Mesothelial cell of epicardium (in vitro differentiated cells): ENCODE results near the gene MCCD1. TPM values are rescaled to one million over a fixed set of nuclear protein-coding genes. Genes with fewer than 3 reads are reported as not detected.

Experiments used
- DNase-seq, 2 experiments: peaks; one replicate each; pipeline ENCODE4 v3.0.0; 2021; ENCODE audit warnings: low spot score in 2 of 2; ENCODE audit not compliant: unreplicated experiment in 2 of 2
- H3K27ac Mint-ChIP-seq: 2 replicates; pipeline ENCODE4 v1.8.0; 2021; ENCODE audit warnings: mixed read lengths
- H3K27me3 Mint-ChIP-seq: 2 replicates; pipeline ENCODE4 v1.8.0; 2021; ENCODE audit warnings: low read depth, mixed read lengths
- H3K36me3 Mint-ChIP-seq: 2 replicates; pipeline ENCODE4 v1.8.0; 2021; ENCODE audit warnings: mixed read lengths
- H3K4me1 Mint-ChIP-seq: 2 replicates; pipeline ENCODE4 v1.8.0; 2021; ENCODE audit warnings: mixed read lengths
- H3K4me3 Mint-ChIP-seq: 2 replicates; pipeline ENCODE4 v1.8.0; 2021; ENCODE audit warnings: mild to moderate bottlenecking, moderate library complexity, mixed read lengths
- H3K9me3 Mint-ChIP-seq: 2 replicates; pipeline ENCODE4 v1.8.0; 2021; ENCODE audit warnings: mixed read lengths
- CTCF ChIP-seq: fragments of 200-600 bp; sonication (generic); IDR thresholded peaks from one replicate; pipeline ENCODE4 v1.5.0; 2021; ENCODE audit warnings: antibody characterized with exemption; ENCODE audit not compliant: unreplicated experiment
- total RNA-seq: library from RNA; stranded (reverse); gene quantifications from 3 replicates; pipeline ENCODE4 v1.2.1, GENCODE V29; 2021

Gene MCCD1
- total RNA-seq, 1 donor from 2014 or later: not detected

- Mint-ChIP-seq H3K4me3 (peak overlapping the region; percentile 99), H3K36me3 (peaks cover 46% of the 10 kb centered on the region), H3K27me3 (no peaks in the 10 kb centered on the region), H3K4me1 (peaks cover 41% of the 10 kb centered on the region), H3K9me3 (no peaks in the 10 kb centered on the region), H3K27ac (peak overlapping the region; percentile 64)
- TF ChIP-seq CTCF: no peak
- no peak for DNase-seq
Observed at GRCh38 chr6:31538805-31539400, 10.1 kb downstream of the MCCD1 start.

GRCh38 chr6:31540640-31541039 lies 11.9 kb downstream of the MCCD1 start:
- no peaks in the 10 kb centered on the region for H3K9me3 Mint-ChIP-seq
- peaks cover 41% of the 10 kb centered on the region for H3K4me1 Mint-ChIP-seq
- TF ChIP-seq CTCF: no peak
- peak overlapping the region; percentile 93 for H3K27ac Mint-ChIP-seq
- peak overlapping the region; percentile 99 for H3K4me3 Mint-ChIP-seq
- no peak for DNase-seq
- H3K36me3 Mint-ChIP-seq: peaks cover 36% of the 10 kb centered on the region
- H3K27me3 Mint-ChIP-seq: no peaks in the 10 kb centered on the region

DNA sequence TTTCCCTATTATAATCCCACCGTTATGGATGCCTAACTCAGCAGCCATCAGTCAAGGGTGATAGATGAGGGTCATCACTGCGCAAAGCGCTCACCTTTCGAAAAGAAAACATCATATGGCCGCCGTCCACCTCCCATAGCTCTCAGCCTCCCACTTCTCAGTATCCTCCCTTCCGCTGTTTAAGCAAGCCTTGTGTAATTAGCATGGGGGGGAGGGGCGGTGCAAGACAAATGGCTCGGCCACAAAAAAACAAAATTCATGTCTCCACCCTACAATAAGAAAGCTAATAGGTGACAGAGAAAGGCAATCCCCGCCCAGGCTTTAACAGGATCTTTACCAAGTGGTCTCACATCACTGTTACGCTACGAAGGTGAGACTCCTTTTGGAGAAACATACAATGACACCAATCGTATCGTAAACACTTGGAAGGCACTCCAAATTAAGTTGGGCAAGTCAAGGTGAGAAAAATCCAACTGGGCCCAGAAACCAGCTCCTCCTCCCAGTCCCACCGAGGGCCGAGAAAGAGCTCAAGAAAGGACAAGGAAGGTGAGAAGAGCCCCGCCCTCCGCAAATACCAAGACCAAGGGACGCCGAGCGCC lies 12.4 kb downstream of the MCCD1 start:
- Mint-ChIP-seq H3K9me3 (no peaks in the 10 kb centered on the region), H3K36me3 (peaks cover 31% of the 10 kb centered on the region), H3K4me3 (peak overlapping the region; percentile 99), H3K27me3 (no peaks in the 10 kb centered on the region), H3K4me1 (peaks cover 45% of the 10 kb centered on the region), H3K27ac (peak overlapping the region; percentile 100)
- TF ChIP-seq CTCF: no peak
- peak in 1 of 2 experiments; percentile 50 for DNase-seq

DNA sequence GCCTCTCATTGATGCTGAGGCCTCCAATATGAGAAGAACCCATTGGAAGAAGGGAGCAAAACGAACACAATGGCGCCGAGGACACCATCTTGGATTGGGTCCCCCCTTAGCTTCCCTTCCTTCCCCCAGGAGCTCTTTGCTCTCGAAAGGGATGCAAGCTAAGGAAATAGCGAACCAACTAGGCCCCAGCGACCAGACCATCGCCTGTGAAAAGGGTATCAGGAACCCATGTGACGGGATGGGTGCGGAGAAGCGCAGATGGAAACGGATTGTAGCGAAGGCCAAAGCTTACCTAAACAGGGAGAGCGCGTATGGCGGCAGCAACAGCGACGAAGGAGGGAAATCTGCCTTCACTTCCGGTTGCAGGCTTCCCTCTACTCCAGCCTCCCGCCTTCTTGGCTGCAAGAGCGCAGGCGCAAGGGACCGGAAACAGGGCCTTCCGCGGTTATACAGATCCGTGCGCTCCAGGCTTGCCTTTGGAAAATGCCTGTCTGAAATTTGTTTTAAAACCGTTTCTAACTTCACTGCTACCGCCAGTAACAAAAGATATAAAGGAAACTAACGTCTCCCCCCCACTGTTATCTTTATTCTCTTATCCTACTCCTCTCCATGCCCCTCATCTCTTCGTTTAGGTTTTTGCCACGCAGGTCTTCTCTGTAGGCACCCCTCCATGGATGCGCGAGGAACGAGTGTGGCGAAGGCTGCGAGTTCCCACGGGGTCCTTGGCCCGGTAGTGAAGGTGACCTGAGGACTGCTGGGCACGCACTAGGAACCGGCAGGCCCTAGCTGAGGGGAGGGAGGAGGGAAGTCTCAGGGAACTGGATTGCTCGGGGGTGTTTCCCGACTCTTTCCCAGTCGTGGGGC lies 13.1 kb downstream of the MCCD1 start, which contains the start of gene DDX39B:
Gene DDX39B, minus strand, starts transcription at position 346 of the 864 bp plus-strand sequence. CDS start 1,471 bp downstream, outside the sequence.
- H3K4me3 Mint-ChIP-seq: peak within 1 kb of the TSS; percentile 99
- peak within 1 kb of the TSS; percentile 100 for H3K27ac Mint-ChIP-seq
- no peak for TF ChIP-seq CTCF
- H3K27me3 Mint-ChIP-seq: no peaks in the 10 kb centered on the region
- H3K9me3 Mint-ChIP-seq: no peaks in the 10 kb centered on the region
- peak; percentile 86 to 89 for DNase-seq
- peaks cover 47% of the 10 kb centered on the region for H3K4me1 Mint-ChIP-seq
- H3K36me3 Mint-ChIP-seq: peaks cover 25% of the 10 kb centered on the region

DNA sequence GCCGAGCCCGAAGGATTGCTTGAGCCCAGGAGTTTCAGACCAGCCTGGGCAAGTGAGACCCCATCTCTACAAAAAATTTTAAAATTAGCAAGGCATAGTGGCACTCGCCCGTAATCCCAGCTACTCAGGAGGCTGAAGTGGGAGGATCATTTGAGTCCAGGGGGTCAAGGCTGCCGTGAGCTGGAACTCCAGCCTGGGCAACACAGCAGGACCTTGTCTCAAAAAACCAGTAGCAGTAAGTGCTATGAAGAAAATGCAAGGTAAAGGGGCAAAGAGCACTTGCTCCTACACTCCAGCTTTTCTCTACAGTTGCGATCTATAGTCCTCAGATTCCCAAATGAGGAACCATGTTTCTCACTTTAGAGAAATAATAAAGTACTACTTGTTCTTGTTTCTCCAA lies 14.9 kb downstream of the MCCD1 start:
- Mint-ChIP-seq H3K27me3 (no peaks in the 10 kb centered on the region), H3K4me3 (no peak overlapping the region), H3K27ac (no peak overlapping the region), H3K9me3 (no peaks in the 10 kb centered on the region), H3K36me3 (peaks cover 16% of the 10 kb centered on the region), H3K4me1 (peaks cover 55% of the 10 kb centered on the region)
- no peak for TF ChIP-seq CTCF
- no peak for DNase-seq
